HG03175 (cell line): ENCODE results near the gene SYT8.

Experiments used
- ATAC-seq: cut with Tn5 transposase; IDR thresholded peaks from one replicate; pipeline ENCODE4 v1.9.1; 2021; ENCODE audit warnings: mild to moderate bottlenecking, moderate library complexity; ENCODE audit not compliant: unreplicated experiment

Gene SYT8

GRCh38 chr11:1844221-1845094, 9.7 kb downstream of the SYT8 start:
- no peak for ATAC-seq

DNA sequence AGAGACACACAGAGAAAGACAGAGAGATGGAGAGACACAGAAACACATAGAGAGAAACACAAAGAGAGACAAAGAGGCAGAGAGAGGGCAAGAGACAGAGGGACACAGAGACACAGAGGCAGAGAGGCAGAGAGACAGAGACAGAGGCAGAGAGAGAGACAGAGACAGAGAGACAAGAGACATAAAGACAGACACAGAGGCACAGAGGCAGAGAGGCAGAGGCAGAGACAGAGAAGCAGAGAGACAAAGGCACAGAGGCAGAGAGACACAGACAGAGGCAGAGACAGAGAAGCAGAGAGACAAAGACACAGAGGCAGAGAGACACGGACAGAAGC, 10.3 kb downstream of the SYT8 start:
- ATAC-seq: no peak

DNA sequence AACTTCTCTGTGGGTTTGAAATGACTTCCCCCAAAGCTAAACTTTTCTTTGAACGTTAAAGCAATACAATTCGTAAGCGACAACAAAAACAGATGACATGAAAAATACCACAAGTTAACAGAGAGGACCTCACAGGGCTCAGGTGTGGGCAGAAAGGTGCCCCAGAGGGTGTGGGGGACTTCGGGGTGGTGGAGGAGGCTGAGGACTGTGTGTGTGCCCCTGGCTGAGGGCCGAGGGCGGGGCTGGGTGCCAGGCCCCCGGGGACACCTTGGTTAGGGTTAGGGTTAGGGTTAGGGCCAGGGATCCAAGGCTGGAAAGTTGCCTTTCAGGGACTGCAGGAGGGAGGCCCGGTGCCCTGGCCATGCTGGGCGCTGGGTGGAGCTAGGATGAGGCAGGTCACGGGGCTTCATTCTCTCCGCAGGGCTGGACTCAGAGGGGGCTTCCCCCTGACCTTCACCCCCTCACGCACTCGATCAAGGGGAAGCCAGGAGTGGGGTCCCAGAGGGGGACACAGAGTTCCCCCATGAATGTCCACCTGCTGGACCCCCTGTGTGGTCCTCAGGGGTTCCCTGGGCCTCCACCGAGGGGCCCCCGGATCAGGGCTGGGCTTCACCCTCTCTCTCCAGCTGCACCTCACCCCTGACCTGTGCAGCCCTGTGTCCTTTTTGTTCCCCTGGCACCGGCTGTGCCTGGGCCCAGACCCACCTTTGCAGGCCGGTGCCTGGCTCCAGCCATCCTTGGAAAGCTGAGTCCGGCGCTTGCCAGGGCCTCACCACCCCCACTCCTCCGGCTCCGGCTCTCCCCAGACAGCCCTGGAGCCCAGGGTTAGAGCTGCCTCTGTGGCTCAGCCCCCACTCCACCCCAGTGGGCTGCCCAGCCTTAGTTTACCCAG, 11.0 kb downstream of the SYT8 start:
- ATAC-seq: no peak

DNA sequence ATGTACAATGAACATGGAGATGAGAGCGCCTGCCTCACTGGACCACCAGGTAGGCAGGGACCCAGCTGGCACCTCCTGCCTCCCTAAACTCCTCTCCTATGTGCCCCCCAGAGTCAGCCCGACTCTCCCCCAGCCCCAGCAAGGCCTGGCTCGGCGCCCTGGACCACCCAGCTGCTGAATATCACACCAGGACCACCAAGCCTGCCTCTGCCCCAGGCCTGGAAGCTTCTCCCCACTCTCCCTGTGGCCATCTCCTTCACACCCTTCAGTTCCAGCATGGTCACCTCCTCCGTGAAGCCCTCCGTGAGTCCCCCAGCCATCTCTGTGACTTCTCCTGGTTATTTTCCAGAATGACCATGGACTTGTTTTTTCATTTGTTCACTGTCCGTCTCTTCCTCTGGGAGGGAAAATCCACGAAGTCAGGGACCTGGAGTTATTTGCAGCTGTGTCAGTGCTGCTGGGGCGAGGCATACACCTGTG, 11.7 kb downstream of the SYT8 start:
- ATAC-seq: no peak

- no peak for ATAC-seq
Measured at GRCh38 chr11:1847006-1847735, 12.4 kb downstream of the SYT8 start.

- ATAC-seq: no peak
Measured at GRCh38 chr11:1847926-1848639, 13.3 kb downstream of the SYT8 start.

GRCh38 chr11:1848640-1849430, 14.0 kb downstream of the SYT8 start:
- no peak for ATAC-seq

DNA sequence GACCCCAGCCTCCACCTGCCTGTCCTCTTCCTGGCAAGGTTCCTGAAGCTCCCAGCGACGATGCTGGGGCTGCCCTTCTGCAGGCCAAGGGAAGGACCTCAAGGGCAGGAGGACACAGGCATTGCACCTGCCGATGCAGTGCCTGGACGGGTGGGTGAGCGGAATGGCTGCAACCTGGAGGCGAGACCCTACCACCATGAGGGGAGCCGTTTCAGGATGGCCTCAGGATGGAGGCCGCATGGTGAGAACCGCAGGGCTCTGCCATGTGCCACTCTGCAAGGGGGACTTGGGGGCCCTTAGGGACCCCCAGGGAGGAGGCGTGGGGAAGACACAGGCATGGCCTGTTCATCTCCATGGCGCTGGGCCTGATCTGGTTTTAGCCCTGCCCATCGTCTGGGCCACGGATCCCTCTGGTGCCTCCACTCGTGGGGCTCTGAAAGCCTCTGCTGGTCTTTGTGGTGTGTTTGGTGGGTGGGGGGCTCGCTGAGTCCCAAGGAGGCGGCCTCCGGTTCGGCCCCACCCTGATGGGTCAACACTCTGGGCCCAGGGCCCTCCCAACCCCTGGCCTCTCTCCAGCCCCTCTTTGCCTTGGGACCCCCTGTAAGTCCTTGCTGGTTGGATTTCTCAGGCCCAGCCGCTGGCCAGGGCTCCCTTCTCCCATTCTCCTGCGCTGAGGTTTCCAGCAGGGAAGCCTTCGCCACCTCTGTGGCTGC, 16.8 kb downstream of the SYT8 start:
- no peak for ATAC-seq

- no peak for ATAC-seq
Measured at GRCh38 chr11:1852271-1852876, 17.6 kb downstream of the SYT8 start.

- ATAC-seq: peak; percentile 45
Measured at GRCh38 chr11:1852877-1853276, 18.1 kb downstream of the SYT8 start, which contains the start of gene LSP1. TSS of gene LSP1 (plus strand) at chr11:1853084. CDS start at chr11:1853145, 61 bp downstream.

DNA sequence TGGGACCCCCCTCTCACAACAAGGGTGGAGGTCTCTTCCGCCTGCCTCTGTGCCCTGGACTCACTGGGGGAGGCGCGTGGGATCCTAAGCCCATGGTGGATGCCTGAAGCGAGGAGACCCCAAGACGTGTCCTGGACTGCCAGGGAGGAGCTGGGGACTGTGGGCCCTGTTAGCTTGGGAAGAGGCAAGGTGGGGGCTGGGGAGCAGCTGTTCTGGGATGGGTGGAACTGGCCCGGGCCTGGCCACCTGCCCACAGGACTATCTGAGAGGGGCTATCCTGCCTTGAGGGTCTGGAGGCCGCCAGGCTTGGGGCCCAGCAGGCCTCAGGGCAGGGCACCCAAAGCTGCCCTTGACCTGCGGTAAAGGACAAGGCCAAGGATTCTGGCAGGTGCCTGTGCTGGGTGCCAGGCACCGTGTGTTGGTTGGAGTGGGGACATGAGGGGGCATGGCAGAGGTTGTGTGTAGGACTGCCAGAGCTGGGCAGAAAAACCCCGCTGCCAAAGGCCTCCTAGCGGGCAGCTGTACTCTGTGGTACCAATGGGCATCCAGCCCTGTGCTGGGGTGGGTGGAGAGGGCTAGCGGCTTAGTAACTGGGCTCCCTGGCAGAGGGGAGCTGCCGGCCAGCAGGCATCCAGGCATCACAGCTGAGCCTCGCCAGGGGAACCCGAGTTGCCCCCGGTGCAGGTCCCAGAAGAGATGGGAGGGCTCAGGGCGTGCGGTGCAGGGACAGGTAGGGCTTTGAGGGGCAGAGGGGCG, 18.8 kb downstream of the SYT8 start:
- ATAC-seq: no peak

DNA sequence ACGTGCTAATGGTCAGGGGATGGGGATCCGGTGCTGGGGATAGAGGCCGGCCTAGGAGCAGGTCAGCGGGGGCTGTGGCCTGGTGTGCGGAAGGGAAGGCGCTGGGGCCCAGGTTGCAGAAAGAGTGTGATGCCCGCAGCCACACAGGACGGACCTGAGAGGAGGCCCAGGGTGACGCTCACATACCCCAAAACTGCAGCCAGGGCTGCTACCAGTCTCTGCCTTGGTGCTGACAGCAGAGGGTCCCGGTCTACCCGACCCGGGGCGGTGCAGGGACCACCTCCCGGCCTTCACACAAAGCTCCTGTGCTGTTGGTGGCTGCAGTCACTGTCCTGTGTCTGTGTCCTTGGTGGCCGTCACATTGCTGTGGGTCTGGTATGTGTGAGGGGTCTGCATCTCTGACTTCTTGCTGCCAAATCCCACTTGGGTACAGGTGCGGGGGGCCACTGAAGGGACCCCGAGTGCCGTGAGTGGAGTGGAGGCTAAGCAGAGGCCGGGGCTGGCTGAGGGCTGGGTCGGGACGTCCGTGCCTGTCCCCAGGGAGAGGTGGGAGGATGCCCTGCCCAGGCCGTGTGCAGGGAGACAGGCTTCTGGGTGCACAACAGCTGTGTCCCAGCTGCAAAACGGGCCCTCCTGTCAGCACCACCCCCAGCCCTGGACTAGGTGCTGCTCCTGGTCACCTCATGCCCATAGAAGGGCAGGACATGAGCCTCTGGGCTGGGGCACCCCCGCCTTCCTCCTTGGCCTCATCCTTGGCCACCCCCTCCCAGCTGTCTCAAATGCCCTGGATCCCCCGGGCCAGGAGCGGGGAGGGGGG, 19.6 kb downstream of the SYT8 start:
- peak; percentile 28 for ATAC-seq

GRCh38 chr11:1854949-1855885, 20.4 kb downstream of the SYT8 start:
- peak; percentile 32 for ATAC-seq

GRCh38 chr11:1855886-1856265, 21.1 kb downstream of the SYT8 start:
- no peak for ATAC-seq

- no peak for ATAC-seq
Measured at GRCh38 chr11:1856306-1857005, 21.7 kb downstream of the SYT8 start.
